ENCODE measurements around the gene IFNAR2.

The IFNAR2 gene

GRCh38 chr21:33244082-33244778, 14.5 kb downstream of the IFNAR2 start:
- Histone ChIP-seq H3K4me3 (ENCODE audit: low read depth, low read length) (no peak overlapping the region), H3K9ac (no peak overlapping the region), H3K27ac (no peak overlapping the region), H2AFZ (no peak overlapping the region), H3K9me3 (ENCODE audit: control insufficient read depth, low read length) (no peaks in the 10 kb centered on the region), H3K4me2 (ENCODE audit: low read length) (no peak overlapping the region), H3K4me1 (no peaks in the 10 kb centered on the region), H3K36me3 (ENCODE audit: control insufficient read depth, insufficient read depth, low read length) (no peaks in the 10 kb centered on the region), H3K79me2 (no peaks in the 10 kb centered on the region), H3K27me3 (ENCODE audit: control insufficient read depth, insufficient read depth, low read length) (no peaks in the 10 kb centered on the region)
- TF ChIP-seq CTCF (IDR thresholded peaks at IDR 0.05): no peak

GRCh38 chr21:33244779-33245105, 15.0 kb downstream of the IFNAR2 start:
- Histone ChIP-seq H3K27ac (no peak overlapping the region), H3K9me3 (ENCODE audit: control insufficient read depth, low read length) (no peaks in the 10 kb centered on the region), H3K4me2 (ENCODE audit: low read length) (no peak overlapping the region), H3K36me3 (ENCODE audit: control insufficient read depth, insufficient read depth, low read length) (no peaks in the 10 kb centered on the region), H3K4me3 (ENCODE audit: low read depth, low read length) (no peak overlapping the region), H3K79me2 (no peaks in the 10 kb centered on the region), H3K9ac (no peak overlapping the region), H3K4me1 (no peaks in the 10 kb centered on the region), H3K27me3 (ENCODE audit: control insufficient read depth, insufficient read depth, low read length) (no peaks in the 10 kb centered on the region), H2AFZ (no peak overlapping the region)
- TF ChIP-seq CTCF (IDR thresholded peaks at IDR 0.05): no peak

- TF ChIP-seq CTCF (IDR thresholded peaks at IDR 0.05): no peak
- Histone ChIP-seq H3K4me2 (ENCODE audit: low read length) (no peak overlapping the region), H3K79me2 (no peaks in the 10 kb centered on the region), H3K27ac (no peak overlapping the region), H3K27me3 (ENCODE audit: control insufficient read depth, insufficient read depth, low read length) (no peaks in the 10 kb centered on the region), H3K9ac (no peak overlapping the region), H3K9me3 (ENCODE audit: control insufficient read depth, low read length) (no peaks in the 10 kb centered on the region), H3K36me3 (ENCODE audit: control insufficient read depth, insufficient read depth, low read length) (no peaks in the 10 kb centered on the region), H3K4me3 (ENCODE audit: low read depth, low read length) (no peak overlapping the region), H3K4me1 (no peaks in the 10 kb centered on the region), H2AFZ (no peak overlapping the region)
These were observed 15.7 kb downstream of the IFNAR2 start for GRCh38 chr21:33245289-33245918.

GRCh38 chr21:33246506-33246905, 16.8 kb downstream of the IFNAR2 start:
- no peak overlapping the region for H3K9ac ChIP-seq
- no peak for TF ChIP-seq CTCF (IDR thresholded peaks at IDR 0.05)
- H3K9me3 ChIP-seq (ENCODE audit: control insufficient read depth, low read length): no peaks in the 10 kb centered on the region
- no peak overlapping the region for H3K4me2 ChIP-seq (ENCODE audit: low read length)
- H3K4me3 ChIP-seq (ENCODE audit: low read depth, low read length): no peak overlapping the region
- H3K4me1 ChIP-seq: no peaks in the 10 kb centered on the region
- no peak overlapping the region for H3K27ac ChIP-seq
- H2AFZ ChIP-seq: no peak overlapping the region
- no peaks in the 10 kb centered on the region for H3K79me2 ChIP-seq
- H3K36me3 ChIP-seq (ENCODE audit: control insufficient read depth, insufficient read depth, low read length): no peaks in the 10 kb centered on the region
- no peaks in the 10 kb centered on the region for H3K27me3 ChIP-seq (ENCODE audit: control insufficient read depth, insufficient read depth, low read length)

GRCh38 chr21:33246963-33247362, 17.2 kb downstream of the IFNAR2 start:
- Histone ChIP-seq H3K4me2 (ENCODE audit: low read length) (no peak overlapping the region), H3K36me3 (ENCODE audit: control insufficient read depth, insufficient read depth, low read length) (no peaks in the 10 kb centered on the region), H3K27me3 (ENCODE audit: control insufficient read depth, insufficient read depth, low read length) (no peaks in the 10 kb centered on the region), H3K79me2 (no peaks in the 10 kb centered on the region), H3K9ac (no peak overlapping the region), H2AFZ (no peak overlapping the region), H3K9me3 (ENCODE audit: control insufficient read depth, low read length) (no peaks in the 10 kb centered on the region), H3K27ac (no peak overlapping the region), H3K4me3 (ENCODE audit: low read depth, low read length) (no peak overlapping the region), H3K4me1 (no peaks in the 10 kb centered on the region)
- no peak for TF ChIP-seq CTCF (IDR thresholded peaks at IDR 0.05)
